Body of pancreas (tissue), 4 donors: ENCODE results near the gene NXPH1.

Experiments used
- CTCF ChIP-seq, 7 experiments: fragments of 450-650 bp in 4 of 7; fragments of 200-600 bp in 3 of 7; sonication (generic) in 3 of 7; IDR thresholded peaks; one replicate each; pipeline ENCODE4 v1.5.1; 2016 to 2019; ENCODE audit warnings: antibody characterized with exemption in 7 of 7
- POLR2A ChIP-seq, 3 donors: fragments of 450-650 bp; IDR thresholded peaks; one replicate each; pipeline ENCODE4 v1.6.1; 2016; ENCODE audit warnings: antibody characterized with exemption in 3 of 3, mild to moderate bottlenecking in 2 of 3

GRCh38 chr7:8435590-8436545 lies 2.5 kb downstream of the NXPH1 start:
- TF ChIP-seq CTCF (IDR thresholded peaks at IDR 0.05) (no peak), POLR2A (IDR thresholded peaks at IDR 0.05) (no peak)
